Mesothelial cell of epicardium (in vitro differentiated cells): ENCODE data around the gene GRM1. TPM values are rescaled to one million over a fixed set of nuclear protein-coding genes. Genes with fewer than 3 reads are reported as not detected.

Source experiments
- DNase-seq, 2 experiments: peaks; one replicate each; pipeline ENCODE4 v3.0.0; 2021; ENCODE audit warnings: low spot score in 2 of 2; ENCODE audit not compliant: unreplicated experiment in 2 of 2
- H3K27ac Mint-ChIP-seq: 2 replicates; pipeline ENCODE4 v1.8.0; 2021; ENCODE audit warnings: mixed read lengths
- H3K27me3 Mint-ChIP-seq: 2 replicates; pipeline ENCODE4 v1.8.0; 2021; ENCODE audit warnings: low read depth, mixed read lengths
- H3K36me3 Mint-ChIP-seq: 2 replicates; pipeline ENCODE4 v1.8.0; 2021; ENCODE audit warnings: mixed read lengths
- H3K4me1 Mint-ChIP-seq: 2 replicates; pipeline ENCODE4 v1.8.0; 2021; ENCODE audit warnings: mixed read lengths
- H3K4me3 Mint-ChIP-seq: 2 replicates; pipeline ENCODE4 v1.8.0; 2021; ENCODE audit warnings: mild to moderate bottlenecking, moderate library complexity, mixed read lengths
- H3K9me3 Mint-ChIP-seq: 2 replicates; pipeline ENCODE4 v1.8.0; 2021; ENCODE audit warnings: mixed read lengths
- CTCF ChIP-seq: fragments of 200-600 bp; sonication (generic); IDR thresholded peaks from one replicate; pipeline ENCODE4 v1.5.0; 2021; ENCODE audit warnings: antibody characterized with exemption; ENCODE audit not compliant: unreplicated experiment
- total RNA-seq: library from RNA; stranded (reverse); gene quantifications from 3 replicates; pipeline ENCODE4 v1.2.1, GENCODE V29; 2021

Gene GRM1
- total RNA-seq, 1 donor from 2014 or later = 0.16 TPM

GRCh38 chr6:146071781-146072180 is 42.9 kb downstream of the GRM1 start:
- DNase-seq = no peak
- H3K9me3 Mint-ChIP-seq = no peaks in the 10 kb centered on the region
- no peaks in the 10 kb centered on the region for H3K4me1 Mint-ChIP-seq
- no peak for TF ChIP-seq CTCF
- H3K4me3 Mint-ChIP-seq = no peak overlapping the region
- H3K36me3 Mint-ChIP-seq = no peaks in the 10 kb centered on the region
- no peaks in the 10 kb centered on the region for H3K27me3 Mint-ChIP-seq
- H3K27ac Mint-ChIP-seq = no peak overlapping the region

GRCh38 chr6:146077992-146078391 is 49.1 kb downstream of the GRM1 start:
- no peak for TF ChIP-seq CTCF
- no peaks in the 10 kb centered on the region for H3K9me3 Mint-ChIP-seq
- H3K27ac Mint-ChIP-seq = no peak overlapping the region
- no peaks in the 10 kb centered on the region for H3K36me3 Mint-ChIP-seq
- DNase-seq = no peak
- peaks cover 12% of the 10 kb centered on the region for H3K27me3 Mint-ChIP-seq
- H3K4me1 Mint-ChIP-seq = no peaks in the 10 kb centered on the region
- no peak overlapping the region for H3K4me3 Mint-ChIP-seq

GRCh38 chr6:146087386-146087785 is 58.5 kb downstream of the GRM1 start:
- Mint-ChIP-seq H3K27ac (no peak overlapping the region), H3K36me3 (no peaks in the 10 kb centered on the region), H3K4me3 (no peak overlapping the region), H3K9me3 (no peaks in the 10 kb centered on the region), H3K27me3 (peaks cover 20% of the 10 kb centered on the region), H3K4me1 (no peaks in the 10 kb centered on the region)
- DNase-seq = no peak
- TF ChIP-seq CTCF = no peak

GRCh38 chr6:146090474-146090873 is 61.6 kb downstream of the GRM1 start:
- TF ChIP-seq CTCF = no peak
- H3K4me1 Mint-ChIP-seq = no peaks in the 10 kb centered on the region
- no peak overlapping the region for H3K27ac Mint-ChIP-seq
- DNase-seq = no peak
- no peak overlapping the region for H3K4me3 Mint-ChIP-seq
- H3K27me3 Mint-ChIP-seq = peaks cover 7% of the 10 kb centered on the region
- no peaks in the 10 kb centered on the region for H3K9me3 Mint-ChIP-seq
- H3K36me3 Mint-ChIP-seq = no peaks in the 10 kb centered on the region

GRCh38 chr6:146092961-146093686 is 64.3 kb downstream of the GRM1 start:
- H3K4me3 Mint-ChIP-seq = no peak overlapping the region
- no peak overlapping the region for H3K27ac Mint-ChIP-seq
- no peaks in the 10 kb centered on the region for H3K4me1 Mint-ChIP-seq
- no peaks in the 10 kb centered on the region for H3K36me3 Mint-ChIP-seq
- H3K9me3 Mint-ChIP-seq = no peaks in the 10 kb centered on the region
- peaks cover 7% of the 10 kb centered on the region for H3K27me3 Mint-ChIP-seq
- DNase-seq = no peak
- no peak for TF ChIP-seq CTCF
